IPS-11a (cell line): ENCODE data around the gene NECTIN2.
"Not testable (repeated sequence)": the region's sequence is repeated elsewhere in the genome, so short reads cannot be mapped to it uniquely, and the experiment has no call there.

Experiments used
- H3K4me3 ChIP-seq: one replicate; pipeline ENCODE4 v1.5.1; 2013; ENCODE audit warnings: low read depth, low read length, control low read depth

NECTIN2 gene

DNA sequence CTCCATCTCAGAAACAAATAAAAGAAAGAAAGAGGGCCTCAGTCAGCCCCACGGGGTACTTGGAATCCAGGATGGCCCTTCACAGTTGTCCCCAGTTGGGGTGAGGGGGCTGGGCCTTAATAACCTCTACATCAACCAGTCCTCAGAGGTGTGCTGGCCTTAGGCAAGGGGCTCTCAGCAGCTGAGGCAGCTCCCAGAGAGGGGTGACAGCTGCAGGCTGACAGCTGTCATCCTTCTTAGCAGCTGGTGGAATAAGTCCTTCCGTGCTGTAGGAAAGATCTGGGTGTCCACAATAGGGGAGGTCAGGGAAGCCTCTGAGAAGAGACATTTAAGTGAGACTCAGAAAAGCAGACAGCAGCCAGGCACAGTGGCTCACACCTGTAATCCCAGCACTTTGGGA lies 29.8 kb upstream of the NECTIN2 start:
- no peak overlapping the region for H3K4me3 ChIP-seq

- no peak overlapping the region for H3K4me3 ChIP-seq
These were observed 28.2 kb upstream of the NECTIN2 start for GRCh38 chr19:44817725-44818465.

GRCh38 chr19:44818466-44819031 lies 27.5 kb upstream of the NECTIN2 start:
- H3K4me3 ChIP-seq = no peak overlapping the region

- no peak overlapping the region for H3K4me3 ChIP-seq
These were observed 26.8 kb upstream of the NECTIN2 start for GRCh38 chr19:44819246-44819832.

DNA sequence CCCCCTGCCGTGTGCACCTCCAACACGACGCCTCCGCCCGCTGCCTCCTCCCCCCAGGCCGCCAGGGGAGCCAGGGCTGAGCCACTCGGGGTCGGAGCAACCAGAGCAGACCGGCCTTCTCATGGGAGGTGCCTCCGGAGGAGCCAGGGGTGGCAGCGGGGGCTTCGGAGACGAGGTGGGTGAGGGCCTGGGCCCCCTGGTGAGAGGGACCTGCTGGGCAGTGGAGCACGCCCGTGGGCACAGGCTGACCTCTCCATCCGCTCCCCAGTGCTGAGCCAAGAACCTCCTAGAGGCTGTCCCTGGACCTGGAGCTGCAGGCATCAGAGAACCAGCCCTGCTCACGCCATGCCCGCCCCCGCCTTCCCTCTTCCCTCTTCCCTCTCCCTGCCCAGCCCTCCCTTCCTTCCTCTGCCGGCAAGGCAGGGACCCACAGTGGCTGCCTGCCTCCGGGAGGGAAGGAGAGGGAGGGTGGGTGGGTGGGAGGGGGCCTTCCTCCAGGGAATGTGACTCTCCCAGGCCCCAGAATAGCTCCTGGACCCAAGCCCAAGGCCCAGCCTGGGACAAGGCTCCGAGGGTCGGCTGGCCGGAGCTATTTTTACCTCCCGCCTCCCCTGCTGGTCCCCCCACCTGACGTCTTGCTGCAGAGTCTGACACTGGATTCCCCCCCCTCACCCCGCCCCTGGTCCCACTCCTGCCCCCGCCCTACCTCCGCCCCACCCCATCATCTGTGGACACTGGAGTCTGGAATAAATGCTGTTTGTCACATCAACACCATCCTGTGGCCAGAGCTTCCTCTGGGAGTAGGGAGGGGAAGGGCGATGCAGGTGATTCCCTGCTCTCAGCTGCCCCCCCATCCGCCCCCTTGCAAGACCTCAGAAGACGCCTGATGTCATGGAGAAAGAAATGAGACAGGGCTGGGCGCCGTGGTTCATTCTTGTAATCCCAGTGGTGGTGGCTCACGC lies 25.2 kb upstream of the NECTIN2 start:
- no peak overlapping the region for H3K4me3 ChIP-seq

- H3K4me3 ChIP-seq = no peak overlapping the region
These were observed 23.9 kb upstream of the NECTIN2 start for GRCh38 chr19:44822177-44822576.

DNA sequence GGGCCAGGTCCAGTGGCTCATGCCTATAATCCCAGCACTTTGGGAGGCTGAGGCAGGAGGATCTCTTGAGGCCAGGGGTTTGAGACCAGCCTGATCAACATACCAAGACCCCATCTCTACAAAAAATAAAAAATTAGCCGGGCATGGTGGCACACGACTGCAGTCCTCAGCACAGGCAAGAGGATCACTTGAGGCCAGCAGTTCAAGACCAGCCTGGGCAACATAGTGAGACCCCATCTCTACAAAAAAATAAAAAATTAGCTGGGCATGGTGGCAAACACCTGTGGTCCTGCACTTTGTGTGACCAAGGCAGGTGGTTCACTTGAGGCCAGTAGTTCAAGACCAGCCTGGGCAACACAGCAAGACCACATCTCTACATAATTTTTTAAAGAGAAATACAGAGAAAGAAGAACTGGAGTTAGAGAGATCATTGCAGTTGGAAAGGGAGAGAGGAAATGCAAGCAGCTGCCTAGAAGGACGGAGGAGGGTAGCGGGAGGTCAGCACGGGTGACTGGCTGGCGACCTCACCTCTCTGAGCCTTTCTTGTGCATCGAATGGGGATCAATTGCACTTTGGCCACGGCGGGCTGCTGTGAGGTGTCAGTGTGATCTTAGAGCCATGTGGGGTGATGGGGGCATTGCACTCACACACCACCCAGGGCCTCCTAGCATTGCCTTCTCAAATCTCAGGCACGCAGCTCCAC lies 23.3 kb upstream of the NECTIN2 start:
- H3K4me3 ChIP-seq = no peak overlapping the region

- no peak overlapping the region for H3K4me3 ChIP-seq
These were observed 22.8 kb upstream of the NECTIN2 start for GRCh38 chr19:44823373-44823698.

DNA sequence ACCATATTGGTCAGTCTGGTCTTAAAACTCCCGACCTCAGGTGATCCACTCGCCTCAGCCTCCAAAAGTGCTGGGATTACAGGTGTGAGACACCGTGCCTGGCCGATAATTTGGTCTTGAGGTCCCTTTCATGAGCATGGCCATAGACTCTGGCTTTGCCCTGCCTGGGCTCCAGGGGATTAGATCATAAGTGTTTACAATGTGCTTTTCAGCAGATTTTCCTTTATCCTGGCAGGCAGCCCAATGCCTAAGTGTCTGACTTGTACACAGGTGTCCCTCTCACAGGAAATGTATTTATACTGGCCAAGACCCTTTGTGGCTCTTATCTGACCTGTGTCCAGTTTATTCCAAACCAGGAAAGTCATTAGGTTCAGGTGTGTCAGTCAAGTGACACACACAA lies 21.3 kb upstream of the NECTIN2 start:
- no peak overlapping the region for H3K4me3 ChIP-seq

GRCh38 chr19:44832875-44833274 lies 13.2 kb upstream of the NECTIN2 start:
- not testable (repeated sequence) for H3K4me3 ChIP-seq

- not testable (repeated sequence) for H3K4me3 ChIP-seq
These were observed 11.7 kb upstream of the NECTIN2 start for GRCh38 chr19:44834399-44834798.

- H3K4me3 ChIP-seq = no peak overlapping the region
These were observed 6.8 kb upstream of the NECTIN2 start for GRCh38 chr19:44839276-44839675.

DNA sequence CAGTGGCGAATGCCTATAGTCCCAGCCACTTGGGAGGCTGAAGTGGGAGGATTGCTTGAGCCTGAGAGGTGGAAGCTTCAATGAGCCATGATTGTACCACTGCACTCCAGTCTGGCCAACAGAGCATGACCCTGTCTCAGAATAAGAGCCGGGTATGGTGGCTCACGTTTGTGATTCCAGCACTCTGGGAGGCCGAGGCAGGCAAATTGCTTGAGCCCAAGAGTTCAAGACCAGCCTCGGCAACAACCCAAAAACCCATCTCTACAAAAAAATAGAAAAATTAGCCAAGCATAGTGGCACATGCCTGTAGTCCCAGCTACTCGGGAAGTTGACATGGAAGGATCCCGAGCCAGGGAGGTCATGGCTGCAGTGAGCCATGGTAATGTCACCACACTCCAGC lies 5.3 kb upstream of the NECTIN2 start:
- no peak overlapping the region for H3K4me3 ChIP-seq

DNA sequence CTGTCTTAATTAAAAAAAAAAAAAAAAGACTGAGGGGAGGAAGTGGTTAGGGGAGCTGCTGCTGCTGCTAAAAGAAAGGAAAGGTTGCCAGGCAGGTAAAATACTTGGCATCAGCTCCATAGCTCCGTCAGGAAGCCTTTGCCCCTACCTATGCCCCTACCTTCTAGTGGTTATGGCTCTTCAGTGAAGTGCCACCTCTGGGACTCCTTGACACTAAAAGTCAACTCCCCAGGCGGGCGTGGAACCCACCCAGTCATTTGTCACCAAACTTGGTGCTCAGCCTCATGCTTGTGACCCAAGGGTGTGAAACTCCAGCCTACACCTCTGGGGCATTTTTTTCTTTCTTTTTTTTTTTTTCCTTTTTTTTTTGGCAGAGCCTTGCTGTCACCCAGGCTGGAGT lies 4.9 kb upstream of the NECTIN2 start:
- no peak overlapping the region for H3K4me3 ChIP-seq

- peak overlapping the region; percentile 67 for H3K4me3 ChIP-seq
These were observed 848 bp upstream of the NECTIN2 start for GRCh38 chr19:44845286-44845611.

GRCh38 chr19:44846455-44847143 lies 502 bp downstream of the NECTIN2 start:
- H3K4me3 ChIP-seq = peak overlapping the region; percentile 94

- peak overlapping the region; percentile 94 for H3K4me3 ChIP-seq
These were observed 1.3 kb downstream of the NECTIN2 start for GRCh38 chr19:44847144-44848035.

GRCh38 chr19:44848036-44848811 lies 2.1 kb downstream of the NECTIN2 start:
- H3K4me3 ChIP-seq = peak overlapping the region; percentile 94
